ENCODE results near the gene SMIM23.

SMIM23 gene

DNA sequence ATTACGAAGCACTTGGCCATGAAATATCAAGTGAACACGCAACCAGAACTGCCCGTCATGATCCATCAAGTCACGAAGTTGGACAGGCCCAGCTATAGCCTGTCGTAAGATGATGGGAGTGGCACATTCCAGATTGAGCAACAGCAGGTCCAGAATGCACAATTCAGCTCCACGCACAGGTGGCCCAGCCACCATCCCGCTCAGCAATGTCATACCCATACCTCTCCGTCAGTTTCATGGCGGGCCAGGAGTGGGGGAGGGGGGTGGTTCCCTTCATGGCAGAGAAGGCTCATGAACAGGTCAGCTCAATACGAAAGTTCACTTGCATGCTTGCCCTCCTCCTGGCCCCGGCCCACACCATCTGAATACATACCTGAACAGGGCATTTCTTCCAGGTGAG lies 34.9 kb downstream of the SMIM23 start:
- no peak for DNase-seq

DNA sequence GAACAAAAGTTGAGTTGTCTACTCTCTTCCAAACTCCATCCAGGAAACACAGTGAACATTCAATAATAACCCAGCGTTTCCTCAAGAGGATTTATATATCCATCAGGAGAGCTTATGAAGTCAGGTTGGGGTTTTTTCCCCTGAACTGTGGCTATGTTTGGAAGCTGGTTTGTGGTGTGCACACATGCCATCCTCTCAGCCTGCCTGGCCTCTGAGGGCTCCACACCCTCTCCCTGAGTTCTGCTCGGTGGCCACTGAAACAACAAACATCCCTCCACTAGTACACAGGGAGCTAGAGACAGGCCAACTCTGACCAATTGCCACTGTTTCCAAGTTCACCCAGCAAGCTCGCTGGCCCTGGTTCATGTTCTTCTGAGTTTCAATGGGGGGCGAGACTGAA lies 35.7 kb downstream of the SMIM23 start:
- no peak for DNase-seq

DNA sequence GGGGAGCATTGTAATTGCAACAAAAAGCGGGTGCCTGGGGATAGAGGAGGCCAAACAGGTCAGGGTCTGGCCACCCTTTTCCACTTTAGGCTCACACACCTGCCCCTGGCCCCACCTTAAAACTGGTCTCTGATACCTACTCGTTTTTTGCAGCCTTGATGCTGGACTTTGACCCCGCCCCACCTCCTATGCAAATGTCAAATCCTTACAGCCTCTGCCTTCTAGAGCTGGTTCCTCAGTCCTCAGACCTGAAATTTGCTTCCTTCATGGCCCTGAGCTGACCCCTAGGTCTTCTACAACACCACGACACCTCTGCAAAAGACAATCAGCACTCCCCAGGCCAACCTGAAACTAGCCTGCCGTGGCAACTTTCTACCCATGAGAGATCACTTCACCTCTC lies 37.7 kb downstream of the SMIM23 start:
- DNase-seq, result no peak

DNA sequence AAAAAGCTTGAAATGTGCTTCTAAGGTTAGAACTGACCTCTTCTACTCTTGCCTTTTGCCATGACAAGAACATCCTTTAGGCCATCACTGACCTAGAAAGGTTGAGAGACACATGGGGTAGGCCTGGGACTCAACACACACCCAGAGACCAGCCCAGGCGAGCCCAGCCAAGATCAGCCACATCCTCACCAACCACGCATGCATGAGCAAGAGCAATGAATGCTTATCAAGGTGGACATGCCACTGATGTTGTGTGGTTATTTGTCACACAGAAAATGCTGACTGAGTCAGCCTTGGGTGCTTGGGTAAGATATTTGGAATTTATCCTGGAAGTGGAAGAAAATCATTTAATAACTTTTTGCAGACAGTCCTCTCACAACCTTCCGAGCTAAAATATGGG lies 39.4 kb downstream of the SMIM23 start:
- DNase-seq, result no peak

DNA sequence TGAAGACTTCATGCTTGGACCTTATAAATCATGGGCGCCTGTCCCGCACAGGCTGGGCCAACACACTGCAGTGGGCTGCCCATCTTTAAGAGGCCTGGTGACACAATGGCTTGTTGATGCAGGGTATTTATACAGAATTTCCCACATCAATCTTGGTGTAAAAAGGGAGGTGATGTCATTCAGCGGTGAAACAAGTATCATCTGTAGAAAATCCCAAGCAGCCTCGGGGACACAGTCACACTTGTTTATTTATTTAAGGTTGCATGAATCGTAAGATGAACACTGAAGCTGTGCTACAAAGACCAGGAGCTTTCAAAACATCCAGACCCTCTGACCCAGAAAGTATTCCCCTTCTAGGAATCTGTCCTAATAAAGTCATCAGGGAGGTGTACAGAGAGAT lies 40.5 kb downstream of the SMIM23 start:
- no peak for DNase-seq

DNA sequence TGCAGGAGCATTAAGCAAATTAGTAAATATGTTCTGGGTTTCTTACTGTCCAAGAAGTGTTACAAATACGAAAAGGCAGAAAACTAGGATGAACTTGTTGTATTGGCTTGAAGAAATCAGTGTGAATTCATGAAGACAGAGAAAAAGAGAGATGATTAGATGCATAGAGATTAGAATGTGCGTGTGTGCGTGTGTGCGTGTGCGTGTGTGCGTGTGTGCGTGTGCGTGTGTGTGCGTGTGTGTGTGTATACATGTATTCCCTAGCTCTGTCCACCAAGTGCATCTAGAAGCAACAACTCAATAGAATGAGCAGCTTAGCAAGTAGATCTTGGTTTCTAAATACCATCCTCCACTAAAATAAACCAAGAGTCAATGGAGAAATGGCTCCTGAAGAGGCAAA lies 41.5 kb downstream of the SMIM23 start:
- no peak for DNase-seq

DNA sequence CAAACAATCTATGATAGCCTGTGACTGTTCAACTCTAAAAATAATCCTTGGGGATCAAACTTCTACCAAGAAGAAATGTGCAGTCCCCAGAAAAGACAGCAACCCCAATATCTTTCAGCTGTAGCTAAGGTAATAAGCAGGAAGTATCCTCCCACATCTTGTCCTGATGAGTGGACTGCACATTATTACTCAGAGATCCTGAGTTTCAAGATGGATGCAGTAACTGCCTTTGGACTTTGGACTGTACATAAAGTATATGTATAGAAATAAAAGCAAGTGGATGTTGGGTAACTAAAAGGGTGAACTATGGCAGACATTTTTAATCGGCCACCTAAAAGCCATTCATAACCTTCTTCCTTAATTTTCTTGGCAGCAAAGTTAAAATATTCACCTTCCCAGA lies 45.1 kb downstream of the SMIM23 start:
- no peak for DNase-seq

DNA sequence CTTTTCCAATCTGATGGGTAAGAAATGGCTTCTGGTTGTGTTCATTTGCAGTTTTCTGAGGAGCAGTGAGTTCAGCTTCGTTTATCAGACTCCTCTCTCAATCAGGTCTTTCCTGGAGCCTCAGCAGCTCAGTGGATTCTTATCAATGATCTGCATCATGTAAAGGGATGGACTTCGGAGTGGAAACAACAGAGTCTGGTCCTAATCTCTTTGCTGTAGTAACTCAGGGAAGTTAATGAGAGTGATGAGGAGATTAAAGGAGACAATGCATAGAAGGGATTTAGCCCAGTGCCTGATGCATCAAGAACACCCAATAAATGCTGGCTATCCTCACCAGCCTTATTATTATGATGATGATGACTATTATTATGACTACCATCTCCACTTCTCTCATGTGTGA lies 47.2 kb downstream of the SMIM23 start:
- no peak for DNase-seq

DNA sequence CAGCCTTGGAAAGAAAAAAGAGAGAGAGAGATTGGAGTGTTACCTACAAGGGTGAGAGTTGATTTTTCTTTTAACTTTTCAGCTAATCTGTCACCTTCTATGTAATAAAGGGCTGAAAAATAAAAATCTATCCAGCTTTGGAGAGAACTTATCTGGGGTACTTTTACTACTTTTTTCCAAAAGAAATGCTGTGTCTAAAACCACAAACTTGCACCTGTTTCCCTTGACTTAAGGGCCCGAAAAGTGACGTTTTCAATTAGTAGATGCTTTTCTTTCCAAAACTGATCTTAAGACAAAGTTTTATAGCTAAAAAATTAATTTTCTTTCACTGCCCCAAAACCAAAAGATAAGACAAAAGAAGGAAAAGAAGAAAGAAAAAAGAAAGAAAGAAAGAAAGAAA lies 48.8 kb downstream of the SMIM23 start:
- DNase-seq, result no peak

DNA sequence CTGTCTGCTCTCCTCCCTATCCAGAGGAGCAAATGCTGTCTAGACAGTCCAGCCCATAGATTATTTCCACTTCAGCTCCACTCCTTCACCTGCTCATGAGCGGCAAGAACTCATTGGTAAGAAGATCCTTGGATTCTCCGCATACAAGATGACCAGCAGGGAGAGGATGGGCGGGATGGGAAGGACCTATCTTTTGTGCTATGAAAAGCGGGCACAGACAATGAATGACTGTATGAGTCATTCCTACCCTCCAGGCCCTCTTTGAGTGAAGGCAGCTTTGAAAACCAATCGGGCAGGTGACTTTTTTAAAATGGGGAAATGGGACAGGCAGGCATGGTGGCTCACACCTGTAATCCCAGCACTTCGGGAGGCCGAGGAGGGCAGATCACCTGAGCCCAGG lies 49.4 kb downstream of the SMIM23 start:
- DNase-seq, result no peak

DNA sequence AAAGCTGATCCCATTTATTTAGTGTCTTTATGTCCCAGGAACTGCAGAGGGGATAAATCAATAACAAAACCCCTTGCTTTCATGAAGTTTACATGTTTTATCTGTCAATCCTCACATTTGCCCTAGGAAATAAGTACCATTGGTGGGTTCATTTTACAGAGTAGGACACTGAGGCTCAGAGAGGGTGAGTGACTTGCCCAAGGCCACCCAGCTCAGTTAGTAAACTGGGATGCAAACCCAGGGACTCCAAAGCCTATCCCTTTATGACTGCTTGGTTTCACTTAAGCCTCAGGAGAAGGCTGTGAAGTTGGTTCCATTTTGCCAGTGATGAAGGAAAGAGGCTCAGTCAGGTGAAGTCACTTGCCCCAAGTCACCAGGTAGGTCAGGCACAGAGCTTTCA lies 51.9 kb downstream of the SMIM23 start:
- no peak for DNase-seq

DNA sequence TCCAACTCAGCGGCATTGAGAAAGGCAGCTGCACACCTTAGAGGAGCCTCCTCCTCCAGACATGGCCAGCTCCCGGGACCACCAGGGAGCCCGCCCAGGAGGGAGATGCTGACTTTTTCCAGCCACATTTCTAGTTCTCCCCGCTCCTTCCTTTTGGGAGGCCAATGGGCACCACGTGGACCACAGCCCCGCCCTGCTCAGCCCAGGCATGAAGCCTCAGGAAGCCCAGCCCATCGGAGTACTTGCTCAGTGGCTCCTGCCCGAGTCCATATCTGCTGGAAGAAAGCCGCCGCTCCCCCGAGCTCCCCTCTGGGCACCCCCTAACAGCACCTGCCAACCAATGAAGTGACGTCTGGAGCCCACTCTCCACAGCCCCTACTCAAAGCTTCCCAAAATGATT lies 52.4 kb downstream of the SMIM23 start:
- DNase-seq, result no peak

DNA sequence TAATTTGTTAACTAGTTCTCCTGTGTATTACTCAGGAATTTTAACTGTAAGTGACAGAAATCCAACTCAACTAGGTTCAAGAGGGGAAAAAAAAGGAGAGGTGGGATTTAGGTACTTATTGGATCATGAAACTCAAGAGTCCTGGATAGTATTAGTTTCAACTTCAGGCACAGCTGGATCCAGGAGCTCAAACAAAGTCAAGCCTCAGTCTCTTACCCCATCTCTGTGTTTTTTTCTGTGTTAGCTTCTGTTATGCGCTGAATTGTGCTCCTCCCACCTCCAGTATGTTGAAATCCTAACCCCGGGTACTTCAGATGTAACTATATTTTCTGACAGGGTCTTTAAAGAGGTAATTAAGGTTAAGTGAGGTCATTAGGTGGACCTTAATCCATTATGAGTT lies 53.5 kb downstream of the SMIM23 start:
- peak; percentile 37 for DNase-seq

DNA sequence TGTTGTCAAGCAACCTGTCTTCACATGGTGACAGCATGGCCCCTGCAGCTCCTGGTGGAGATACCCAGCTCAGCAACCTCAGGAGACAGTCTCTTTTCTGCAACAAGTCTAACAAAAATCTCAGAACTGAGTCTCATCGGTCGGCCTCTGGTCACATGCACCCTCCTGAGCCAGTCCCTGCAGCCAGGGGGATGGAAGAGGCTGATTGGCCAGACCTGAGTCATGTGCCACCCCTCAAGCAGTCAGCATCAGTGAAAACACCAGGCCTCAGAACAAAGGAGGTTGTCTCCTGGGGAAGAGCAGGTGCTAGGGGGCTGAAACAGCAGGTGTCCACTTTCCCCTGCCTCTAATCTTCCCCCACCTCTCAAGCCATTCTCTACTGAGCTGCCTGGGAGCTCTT lies 54.4 kb downstream of the SMIM23 start:
- peak; percentile 51 for DNase-seq
